ENCODE results near the gene SH3RF2.
"Not testable (repeated sequence)": the region's sequence is repeated elsewhere in the genome, so short reads cannot be mapped to it uniquely, and the experiment has no call there.

SH3RF2 gene
- 0.15 to 0.22 reads per million in 2 donors for total RNA-seq

GRCh38 chr5:145936401-145937131, at the start of gene SH3RF2:
TSS of gene SH3RF2 (plus strand) at chr5:145936578. CDS start at chr5:145937929, 1,351 bp downstream.
- no peak for DNase-seq

- no peak for DNase-seq
Measured at GRCh38 chr5:145887217-145887616, 49.2 kb upstream of the SH3RF2 start.

- DNase-seq = no peak
Measured at GRCh38 chr5:145887976-145888574, 48.3 kb upstream of the SH3RF2 start.

- no peak for DNase-seq
Measured at GRCh38 chr5:145889611-145890010, 46.8 kb upstream of the SH3RF2 start.

- not testable (repeated sequence) for DNase-seq
Measured at GRCh38 chr5:145891378-145891777, 45.0 kb upstream of the SH3RF2 start.

- no peak for DNase-seq
Measured at GRCh38 chr5:145898171-145898570, 38.2 kb upstream of the SH3RF2 start.

- DNase-seq = no peak
Measured at GRCh38 chr5:145902421-145902820, 34.0 kb upstream of the SH3RF2 start.

- DNase-seq = no peak
Measured at GRCh38 chr5:145903113-145903512, 33.3 kb upstream of the SH3RF2 start.

GRCh38 chr5:145903867-145904266, 32.5 kb upstream of the SH3RF2 start:
- no peak for DNase-seq

- DNase-seq = no peak
Measured at GRCh38 chr5:145904743-145905142, 31.6 kb upstream of the SH3RF2 start.

- no peak for DNase-seq
Measured at GRCh38 chr5:145906401-145906800, 30.0 kb upstream of the SH3RF2 start.

GRCh38 chr5:145908206-145908960, 28.0 kb upstream of the SH3RF2 start:
- DNase-seq = no peak

GRCh38 chr5:145911164-145911563, 25.2 kb upstream of the SH3RF2 start:
- no peak for DNase-seq

GRCh38 chr5:145912019-145912418, 24.4 kb upstream of the SH3RF2 start:
- DNase-seq = no peak

- no peak for DNase-seq
Measured at GRCh38 chr5:145912594-145912993, 23.8 kb upstream of the SH3RF2 start.

- no peak for DNase-seq
Measured at GRCh38 chr5:145913701-145914100, 22.7 kb upstream of the SH3RF2 start.

GRCh38 chr5:145915970-145916638, 20.3 kb upstream of the SH3RF2 start:
- DNase-seq = no peak

GRCh38 chr5:145917288-145917687, 19.1 kb upstream of the SH3RF2 start:
- DNase-seq = no peak

- no peak for DNase-seq
Measured at GRCh38 chr5:145918397-145918796, 18.0 kb upstream of the SH3RF2 start.

GRCh38 chr5:145919413-145919812, 17.0 kb upstream of the SH3RF2 start:
- DNase-seq = no peak

GRCh38 chr5:145920542-145921210, 15.7 kb upstream of the SH3RF2 start:
- no peak for DNase-seq

- DNase-seq = no peak
Measured at GRCh38 chr5:145921211-145921610, 15.2 kb upstream of the SH3RF2 start.

- DNase-seq = no peak
Measured at GRCh38 chr5:145922059-145922458, 14.3 kb upstream of the SH3RF2 start.

Measured in activated gamma-delta T cell (primary cell).